ENCODE data around the gene FCGR3A. TPM values are rescaled to one million over a fixed set of nuclear protein-coding genes. Genes with fewer than 3 reads are reported as not detected.
"Not testable (repeated sequence)": the region's sequence is repeated elsewhere in the genome, so short reads cannot be mapped to it uniquely, and the experiment has no call there.

The FCGR3A gene
- total and polyA plus RNA-seq, 2 of the 8 experiments (the other 6 are each of a cell fraction or from before 2014, with no cell fraction given) = not detected

DNA sequence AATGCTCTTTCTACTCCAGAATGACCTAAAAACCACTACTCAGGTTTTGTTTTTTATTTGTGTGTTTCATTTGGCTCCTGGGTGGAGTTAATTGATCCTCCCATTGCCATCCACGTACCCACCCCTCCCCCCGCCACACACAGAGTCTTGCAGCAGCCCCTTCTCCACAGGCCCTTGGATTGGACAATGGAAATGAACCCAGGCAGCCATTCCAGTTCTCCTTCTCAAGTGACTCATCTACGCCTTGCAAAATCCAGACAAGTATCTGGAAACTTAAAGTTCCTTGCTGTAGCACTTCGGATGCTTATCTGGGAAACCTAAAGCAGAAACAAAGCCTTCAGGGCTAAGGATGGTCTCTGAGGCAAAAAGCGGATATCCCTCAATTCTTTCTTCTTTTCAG, 1.3 kb upstream of the FCGR3A start:
- H4K91ac ChIP-seq (replicated peaks; ENCODE audit: insufficient read length, low read length); FAIRE-seq; H3K4me2 ChIP-seq (ENCODE audit: insufficient read depth in 1 of 2, low read depth in 2 of 2, low read length in 2 of 2); H3K9me3 ChIP-seq (ENCODE audit: insufficient read depth in 2 of 2, low read depth in 1 of 2, low read length in 1 of 2); H3K56ac ChIP-seq (replicated peaks; ENCODE audit: insufficient read length, low read depth, low read length); H2AFZ ChIP-seq (ENCODE audit: low read length); H2BK5ac ChIP-seq (ENCODE audit: low read depth, low read length); H3K4ac ChIP-seq (replicated peaks; ENCODE audit: insufficient read length, low read depth, low read length); H3K18ac ChIP-seq (ENCODE audit: extremely low read depth, low read length); H3K79me2 ChIP-seq (ENCODE audit: control insufficient read depth in 1 of 2, insufficient read depth in 2 of 2, low read length in 2 of 2); H3K4me1 ChIP-seq (replicated peaks in 1 of 4; ENCODE audit: control insufficient read depth in 3 of 4, insufficient read depth in 4 of 4, low read length in 3 of 4); H3K9ac ChIP-seq (replicated peaks in 1 of 4; ENCODE audit: extremely low read depth in 1 of 4, low read depth in 3 of 4, low read length in 3 of 4); H3K79me1 ChIP-seq (ENCODE audit: low read depth, low read length); DNase-seq (ENCODE audit: low read depth in 1 of 2, low spot score in 2 of 2); H4K8ac ChIP-seq (ENCODE audit: extremely low read depth, insufficient read depth, low read length); H3K27ac ChIP-seq (ENCODE audit: low read depth, low read length); H3K23me2 ChIP-seq (ENCODE audit: low read depth, low read length); POLR2A ChIA-PET (ENCODE audit: partially characterized antibody); H2BK15ac ChIP-seq (ENCODE audit: low read length); H2BK120ac ChIP-seq (replicated peaks; ENCODE audit: low read depth, low read length); H2BK20ac ChIP-seq (ENCODE audit: low read length); H3K23ac ChIP-seq (ENCODE audit: insufficient read length); H4K20me1 ChIP-seq (replicated peaks in 1 of 2; ENCODE audit: control insufficient read depth in 1 of 2, insufficient read depth in 2 of 2, low read length in 2 of 2); H2BK12ac ChIP-seq (ENCODE audit: low read depth, low read length); H4K5ac ChIP-seq (ENCODE audit: insufficient read length, low read depth, low read length); CTCF ChIA-PET (ENCODE audit: partially characterized antibody); H3K14ac ChIP-seq (ENCODE audit: insufficient read length); H2AK5ac ChIP-seq (ENCODE audit: low read depth, low read length); H3K4me3 ChIP-seq (ENCODE audit: extremely low read depth in 1 of 4, insufficient read depth in 2 of 4, low read depth in 3 of 4, low read length in 4 of 4); H3K36me3 ChIP-seq (ENCODE audit: control insufficient read depth in 2 of 4, insufficient read depth in 4 of 4, low read length in 3 of 4); H3K27me3 ChIP-seq (replicated peaks in 1 of 4; ENCODE audit: control insufficient read depth in 3 of 4, extremely low read depth in 1 of 4, insufficient read depth in 3 of 4, low read length in 3 of 4): not testable (repeated sequence)
- WGBS, 2 experiments (ENCODE audit: extremely low coverage in 1 of 2, insufficient coverage in 1 of 2, insufficient read length in 1 of 2, insufficient replicate concordance in 2 of 2, low coverage in 1 of 2, low lambda C conversion rate in 2 of 2, missing lambda C conversion rate in 1 of 2) = 82% methylated on average over 5 of the region's 5 CpGs; no CpG with 5 or more reads in 1 of the 2 experiments

DNA sequence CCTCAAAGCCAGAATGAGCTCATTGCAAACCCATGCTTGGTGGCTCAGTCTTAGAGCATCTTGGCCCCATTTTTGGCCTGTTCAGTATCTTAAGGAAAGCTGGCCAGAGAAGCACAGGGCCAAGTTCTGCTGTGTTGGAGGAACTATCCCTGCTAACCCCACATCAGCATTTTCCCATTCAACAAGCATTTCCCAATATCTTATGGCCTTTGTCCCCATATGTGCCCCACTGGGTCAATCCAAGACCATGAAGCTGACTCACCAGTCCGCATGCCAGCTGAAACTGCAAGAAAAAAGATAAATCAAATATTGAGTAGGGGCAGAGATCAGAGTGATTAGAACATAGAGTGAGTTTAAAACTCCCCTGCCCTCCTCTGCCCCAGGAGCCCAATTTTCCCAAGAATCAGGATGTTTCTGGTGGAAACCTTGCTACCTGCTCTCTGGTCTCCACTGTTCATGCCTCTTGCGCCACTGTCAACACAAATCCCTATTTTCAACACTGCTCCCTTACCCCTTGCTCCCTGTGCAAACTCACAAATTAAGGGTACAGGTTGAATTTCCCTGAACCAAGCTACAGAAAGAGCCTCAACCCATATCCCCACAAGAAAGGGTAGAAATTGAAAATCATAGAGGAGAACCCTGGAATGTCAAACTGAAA, 740 bp downstream of the FCGR3A start:
- H3K23ac ChIP-seq (ENCODE audit: insufficient read length); H2BK5ac ChIP-seq (ENCODE audit: low read depth, low read length); H4K8ac ChIP-seq (ENCODE audit: extremely low read depth, insufficient read depth, low read length); H3K9ac ChIP-seq (replicated peaks in 1 of 4; ENCODE audit: extremely low read depth in 1 of 4, low read depth in 3 of 4, low read length in 3 of 4); POLR2A ChIA-PET (ENCODE audit: partially characterized antibody); H3K4me1 ChIP-seq (replicated peaks in 1 of 4; ENCODE audit: control insufficient read depth in 3 of 4, insufficient read depth in 4 of 4, low read length in 3 of 4); DNase-seq (ENCODE audit: low read depth in 1 of 2, low spot score in 2 of 2); CTCF ChIA-PET (ENCODE audit: partially characterized antibody); H3K4me3 ChIP-seq (ENCODE audit: extremely low read depth in 1 of 4, insufficient read depth in 2 of 4, low read depth in 3 of 4, low read length in 4 of 4); H4K20me1 ChIP-seq (replicated peaks in 1 of 2; ENCODE audit: control insufficient read depth in 1 of 2, insufficient read depth in 2 of 2, low read length in 2 of 2); H2BK15ac ChIP-seq (ENCODE audit: low read length); H3K56ac ChIP-seq (replicated peaks; ENCODE audit: insufficient read length, low read depth, low read length); H4K91ac ChIP-seq (replicated peaks; ENCODE audit: insufficient read length, low read length); H2BK20ac ChIP-seq (ENCODE audit: low read length); H2BK12ac ChIP-seq (ENCODE audit: low read depth, low read length); H3K79me1 ChIP-seq (ENCODE audit: low read depth, low read length); H2AFZ ChIP-seq (ENCODE audit: low read length); H2BK120ac ChIP-seq (replicated peaks; ENCODE audit: low read depth, low read length); H3K9me3 ChIP-seq (ENCODE audit: insufficient read depth in 2 of 2, low read depth in 1 of 2, low read length in 1 of 2); FAIRE-seq; H3K18ac ChIP-seq (ENCODE audit: extremely low read depth, low read length); H3K27me3 ChIP-seq (replicated peaks in 1 of 4; ENCODE audit: control insufficient read depth in 3 of 4, extremely low read depth in 1 of 4, insufficient read depth in 3 of 4, low read length in 3 of 4); H3K4me2 ChIP-seq (ENCODE audit: insufficient read depth in 1 of 2, low read depth in 2 of 2, low read length in 2 of 2); H3K4ac ChIP-seq (replicated peaks; ENCODE audit: insufficient read length, low read depth, low read length); H3K79me2 ChIP-seq (ENCODE audit: control insufficient read depth in 1 of 2, insufficient read depth in 2 of 2, low read length in 2 of 2); H3K36me3 ChIP-seq (ENCODE audit: control insufficient read depth in 2 of 4, insufficient read depth in 4 of 4, low read length in 3 of 4); H2AK5ac ChIP-seq (ENCODE audit: low read depth, low read length); H3K27ac ChIP-seq (ENCODE audit: low read depth, low read length); H3K14ac ChIP-seq (ENCODE audit: insufficient read length); H3K23me2 ChIP-seq (ENCODE audit: low read depth, low read length); H4K5ac ChIP-seq (ENCODE audit: insufficient read length, low read depth, low read length): not testable (repeated sequence)
- WGBS, 2 experiments (ENCODE audit: extremely low coverage in 1 of 2, insufficient coverage in 1 of 2, insufficient read length in 1 of 2, insufficient replicate concordance in 2 of 2, low coverage in 1 of 2, low lambda C conversion rate in 2 of 2, missing lambda C conversion rate in 1 of 2) = 94% methylated on average over 1 of the region's 2 CpGs; no CpG with 5 or more reads in 1 of the 2 experiments

All from H1 (cell line).